Neural progenitor cell (in vitro differentiated cells): ENCODE data around the gene CNOT8.

Experiments used
- CTCF ChIP-seq: fragments of 200-600 bp; sonication (generic); IDR thresholded peaks from 2 replicates; pipeline ENCODE4 v1.5.1; 2017; ENCODE audit warnings: antibody characterized with exemption, mild to moderate bottlenecking
- EZH2 ChIP-seq: fragments of 200-600 bp; sonication (generic); IDR thresholded peaks from 2 replicates; pipeline ENCODE4 v1.6.1; 2017; ENCODE audit warnings: antibody characterized with exemption, mild to moderate bottlenecking, moderate library complexity

DNA sequence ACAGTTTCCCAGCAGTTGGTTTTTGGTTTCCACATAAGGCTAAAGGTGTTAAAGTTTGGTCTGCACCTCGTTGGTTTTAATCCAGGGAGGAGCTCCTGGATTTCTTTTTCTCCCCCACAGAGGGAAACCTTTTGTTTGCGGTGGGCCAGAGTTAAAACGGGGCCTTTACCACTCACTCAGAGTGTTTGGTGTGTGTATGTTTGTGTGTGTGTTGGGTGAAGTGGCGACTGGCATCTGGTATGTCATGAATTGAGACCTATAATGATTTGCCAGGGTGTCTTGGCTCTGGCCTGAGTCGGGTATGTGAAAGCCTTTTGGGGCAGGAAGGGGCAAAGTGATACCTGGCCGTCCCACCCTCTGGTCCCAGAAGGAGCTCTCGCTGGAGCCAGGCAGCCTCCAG, 38.9 kb upstream of the CNOT8 start:
- TF ChIP-seq CTCF (no peak), EZH2 (no peak)
